Daoy (cell line): Measurements from ENCODE around the gene TIMM22. TPM values are rescaled to one million over a fixed set of nuclear protein-coding genes. Genes with fewer than 3 reads are reported as not detected.
A peak's percentile ranks its signal among the peaks of the same experiment; 100 is the strongest.

Source experiments
- DNase-seq: peaks from one replicate; pipeline ENCODE4 v3.0.0-alpha.2; 2015; ENCODE audit warnings: low read depth
- total RNA-seq: library from RNA; depleted of rRNA; stranded (reverse); fragments of >200 nt; shearing (Covaris generic); gene quantifications from 2 replicates; pipeline ENCODE4 v1.2.3, GENCODE V29; 2014

The TIMM22 gene
- total RNA-seq, 1 experiment from 2014 or later = 37.4 TPM

GRCh38 chr17:1001640-1002411, 4.9 kb downstream of the TIMM22 start:
- peak; percentile 53 for DNase-seq

GRCh38 chr17:1002412-1002753, 5.5 kb downstream of the TIMM22 start:
- DNase-seq = no peak

- DNase-seq = peak; percentile 53
Measured at GRCh38 chr17:1002771-1003555, 6.0 kb downstream of the TIMM22 start.

- DNase-seq = no peak
Measured at GRCh38 chr17:1003633-1003971, 6.7 kb downstream of the TIMM22 start.

DNA sequence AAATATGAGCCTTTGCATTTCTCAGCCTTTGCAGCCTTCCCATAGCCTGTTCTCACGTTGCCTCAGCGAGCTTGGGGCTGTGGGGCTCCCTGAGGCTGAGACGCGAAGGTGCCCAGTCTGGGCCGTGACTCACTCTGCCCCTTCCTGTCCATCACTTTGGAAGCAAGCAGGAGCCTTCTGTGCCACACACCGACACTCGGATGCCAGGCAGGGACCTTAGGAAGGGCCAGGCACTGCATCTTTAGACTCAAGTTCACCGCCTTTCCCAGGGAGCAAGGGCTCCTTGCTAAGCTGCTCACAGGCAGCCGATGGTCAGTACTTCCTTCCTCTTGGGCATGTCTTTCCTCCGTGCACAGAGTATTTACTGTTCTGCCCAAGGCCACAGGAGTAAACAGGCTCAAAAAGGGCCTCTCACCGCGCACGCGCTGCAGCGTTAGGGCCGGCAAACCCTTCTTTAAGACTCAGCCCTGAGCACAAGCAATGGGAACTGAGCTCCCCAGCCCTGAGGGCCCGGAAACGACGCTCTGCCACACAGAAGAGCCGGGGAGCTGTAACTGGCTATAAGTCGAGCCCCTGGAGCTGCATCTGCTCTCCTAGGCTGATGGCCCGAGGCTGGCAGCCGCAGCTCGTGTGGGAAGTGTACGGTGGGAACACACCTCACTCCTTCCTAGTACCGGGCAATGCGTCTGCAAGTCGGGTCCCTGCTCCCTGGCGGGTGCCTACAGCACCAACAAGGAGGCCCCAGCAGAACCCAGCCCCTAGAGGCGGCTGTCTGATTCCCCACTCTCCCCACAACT, 7.2 kb downstream of the TIMM22 start:
- DNase-seq = no peak

- no peak for DNase-seq
Measured at GRCh38 chr17:1004769-1005295, 7.9 kb downstream of the TIMM22 start.

DNA sequence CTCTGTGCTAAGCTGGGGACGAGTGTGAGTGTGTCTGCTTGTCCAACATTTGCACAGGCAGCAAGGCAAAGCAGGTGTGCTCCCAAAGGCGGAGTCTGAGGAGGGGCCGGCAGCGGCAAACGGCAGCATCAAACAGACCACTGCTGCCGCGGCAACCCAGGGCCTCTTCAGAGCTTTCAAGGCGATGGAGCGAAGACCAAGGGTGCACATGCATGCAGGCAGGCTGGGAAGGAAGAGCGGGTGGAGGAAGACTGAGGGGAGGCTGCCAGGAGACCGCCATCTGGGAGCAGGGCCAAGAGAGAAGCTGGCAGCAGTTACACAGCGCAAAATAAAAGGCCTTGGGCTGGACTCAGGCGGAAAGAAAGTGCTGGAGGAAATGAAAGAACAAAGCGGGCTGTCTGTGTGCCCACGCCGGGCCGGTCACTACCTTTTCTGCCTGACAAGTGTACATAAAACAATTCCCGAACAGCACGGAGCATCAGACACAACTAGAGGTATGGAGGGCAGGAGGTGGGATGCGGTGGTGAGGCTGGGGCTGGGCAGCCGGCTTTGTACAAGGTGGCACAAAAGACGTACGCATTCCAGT, 8.5 kb downstream of the TIMM22 start:
- DNase-seq = peak; percentile 83

DNA sequence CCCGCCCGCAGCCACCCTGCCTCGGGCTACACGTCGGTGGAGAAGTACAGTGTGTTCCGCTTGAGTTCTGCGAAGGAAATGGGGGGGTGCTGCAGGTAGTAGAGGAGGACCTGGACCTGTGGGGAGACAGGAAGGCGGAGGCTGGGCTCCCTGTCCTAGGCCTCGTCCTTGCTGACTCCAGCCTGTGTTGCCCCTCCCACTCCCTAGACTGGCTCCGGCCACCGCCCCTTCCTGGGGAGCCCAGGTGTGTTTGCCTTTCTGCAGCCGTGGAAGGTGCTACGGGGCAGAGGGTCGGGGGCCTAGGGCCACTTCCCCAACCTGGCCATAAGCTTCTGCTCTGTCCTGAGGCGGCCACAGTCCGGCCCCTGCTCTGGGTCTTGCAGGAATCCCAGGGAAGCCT, 9.1 kb downstream of the TIMM22 start:
- no peak for DNase-seq

DNA sequence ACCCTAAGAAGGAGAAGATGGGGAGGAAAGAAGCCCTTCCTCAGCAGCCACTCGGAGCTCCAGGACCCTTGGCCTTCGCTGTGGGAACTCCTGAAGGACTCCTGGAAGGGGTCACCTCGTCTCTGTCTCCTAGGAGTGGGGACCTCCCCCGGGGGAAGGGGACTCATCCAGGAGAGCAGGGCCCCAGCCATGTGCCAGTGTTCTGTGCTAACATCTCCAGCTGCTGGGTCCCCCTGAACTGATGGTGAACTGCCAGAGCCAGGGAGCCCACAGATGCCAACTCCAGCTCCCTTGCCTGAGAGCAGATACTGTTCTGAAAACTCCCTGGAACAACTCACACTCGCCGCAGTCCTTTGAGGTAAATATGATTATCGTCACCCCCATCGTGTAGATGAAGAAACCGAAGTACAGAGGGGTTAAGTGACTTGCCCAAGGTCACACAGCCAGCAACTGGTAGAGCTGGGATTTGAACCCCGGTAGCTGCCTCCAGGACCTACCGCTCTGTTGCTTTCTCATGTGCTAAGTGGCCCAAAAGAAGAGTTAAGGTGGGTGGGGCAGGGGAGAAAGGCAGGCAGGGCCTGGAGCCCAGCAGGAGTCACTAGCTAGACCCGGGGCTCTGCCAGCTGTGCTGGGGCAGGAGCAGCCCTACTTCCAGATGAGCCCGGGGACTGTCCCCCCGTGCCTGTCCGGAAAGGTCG, 10.5 kb downstream of the TIMM22 start:
- no peak for DNase-seq

DNA sequence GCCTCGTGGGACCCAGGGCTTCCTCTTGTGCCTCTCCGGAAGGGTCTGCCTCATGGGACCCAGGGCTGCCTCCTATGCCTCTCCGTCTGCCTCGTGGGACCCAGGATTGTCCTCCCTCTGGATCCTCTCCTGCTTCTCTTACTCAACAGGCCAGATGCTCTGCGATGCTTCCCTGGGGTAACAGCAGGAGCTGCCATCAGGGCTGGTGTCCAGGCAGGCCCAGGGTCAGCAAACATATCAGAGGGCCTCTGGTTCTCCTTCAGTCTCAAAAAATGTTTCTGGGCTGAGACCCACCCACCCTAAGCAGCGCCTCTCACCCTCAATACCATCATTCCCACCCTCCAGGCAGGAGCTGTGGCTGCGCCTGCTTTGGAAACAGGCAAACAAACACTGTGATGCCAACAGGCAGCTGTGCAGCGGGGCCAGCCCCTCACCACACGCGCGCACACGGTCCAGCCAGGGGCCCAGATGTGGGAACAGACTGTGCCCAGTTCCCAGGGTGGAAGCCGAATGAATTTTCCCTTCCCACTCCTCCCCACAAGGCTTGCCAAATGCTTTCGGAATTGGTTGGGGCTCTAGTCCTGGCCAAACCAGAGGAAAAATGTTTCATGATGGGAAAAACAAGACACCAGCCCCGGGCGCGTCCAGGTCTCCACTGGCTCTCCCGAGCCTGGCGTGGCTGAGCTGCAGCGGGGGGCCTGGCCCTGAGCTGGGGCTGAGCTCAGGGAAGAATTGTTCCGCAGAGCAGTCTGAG, 11.3 kb downstream of the TIMM22 start:
- no peak for DNase-seq

DNA sequence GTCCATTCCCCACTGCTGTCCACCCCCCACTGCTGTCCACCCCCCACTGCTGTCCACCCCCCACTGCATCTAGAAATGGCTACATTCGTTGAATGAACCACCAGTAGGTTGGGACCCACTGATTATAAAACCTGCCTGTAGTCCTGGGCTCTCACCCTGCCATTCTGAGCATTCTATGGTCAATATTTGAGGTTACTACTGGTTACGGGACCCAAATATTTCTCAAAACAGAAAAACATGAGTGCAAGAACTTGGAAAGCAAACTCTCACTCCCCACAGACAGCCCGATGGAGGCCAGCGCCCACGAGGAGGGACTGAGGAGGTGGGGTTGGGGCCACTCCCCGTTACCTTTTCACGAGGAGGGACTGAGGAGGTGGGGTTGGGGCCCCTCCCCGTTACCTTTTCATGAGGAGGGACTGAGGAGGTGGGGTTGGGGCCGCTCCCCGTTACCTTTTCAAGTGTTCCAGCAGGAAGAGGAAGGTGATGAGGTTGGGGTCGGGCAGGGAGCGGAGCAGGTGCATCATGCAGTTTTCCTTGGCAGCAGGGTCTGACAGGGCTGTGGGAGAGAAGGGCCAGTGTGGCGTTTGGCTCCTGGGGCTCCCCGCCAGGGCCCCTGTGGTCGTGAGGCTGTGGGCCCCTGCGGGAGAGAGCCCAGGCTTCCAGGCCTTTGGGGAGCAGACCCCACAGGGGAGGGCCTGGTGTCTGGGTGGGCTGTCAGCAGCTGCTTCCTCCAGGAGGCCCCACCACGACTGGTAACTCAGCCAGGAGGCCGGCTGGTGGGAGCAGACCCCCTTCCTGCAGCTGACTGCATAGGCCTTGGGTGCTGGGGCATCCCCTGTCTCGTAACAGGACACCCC, 12.5 kb downstream of the TIMM22 start:
- no peak for DNase-seq

DNA sequence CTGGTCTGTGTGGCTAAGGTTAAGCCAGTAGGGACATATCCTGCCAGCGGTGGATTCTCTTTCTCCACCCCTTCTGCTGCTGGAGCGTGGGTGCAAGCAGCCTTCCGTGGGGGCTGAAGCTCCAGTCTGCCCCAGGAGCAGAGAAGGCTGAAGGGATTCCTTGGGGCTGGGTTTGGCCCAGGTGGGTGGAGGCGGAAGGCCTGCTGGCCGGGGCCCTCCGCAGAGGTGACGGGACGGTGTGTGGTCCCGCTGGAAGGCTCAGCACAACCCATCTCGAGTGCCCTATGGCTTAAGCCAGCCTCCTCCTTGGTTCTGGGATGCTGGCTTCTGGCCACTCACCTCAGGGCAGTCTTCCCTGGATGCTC, 13.1 kb downstream of the TIMM22 start:
- no peak for DNase-seq

DNA sequence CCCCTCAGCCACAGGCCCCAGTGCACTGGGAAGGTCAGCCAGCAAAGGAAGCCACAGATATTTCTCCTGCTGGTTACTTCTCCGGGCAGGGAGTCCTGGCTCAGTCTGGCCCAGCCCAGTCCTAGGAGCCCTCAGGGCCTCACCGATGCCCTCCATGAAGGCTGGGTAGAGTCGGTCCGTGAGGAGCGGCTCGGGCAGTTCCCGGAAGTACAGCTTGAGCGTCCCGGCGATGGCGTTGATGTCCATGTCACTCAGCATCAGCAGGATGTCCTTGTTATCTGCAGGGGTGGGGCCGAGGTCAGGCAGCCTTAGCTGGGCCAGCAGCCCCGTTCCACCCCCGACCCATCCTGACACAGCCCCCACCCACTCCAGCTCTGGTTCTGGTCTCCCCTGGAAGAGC, 13.7 kb downstream of the TIMM22 start:
- no peak for DNase-seq

DNA sequence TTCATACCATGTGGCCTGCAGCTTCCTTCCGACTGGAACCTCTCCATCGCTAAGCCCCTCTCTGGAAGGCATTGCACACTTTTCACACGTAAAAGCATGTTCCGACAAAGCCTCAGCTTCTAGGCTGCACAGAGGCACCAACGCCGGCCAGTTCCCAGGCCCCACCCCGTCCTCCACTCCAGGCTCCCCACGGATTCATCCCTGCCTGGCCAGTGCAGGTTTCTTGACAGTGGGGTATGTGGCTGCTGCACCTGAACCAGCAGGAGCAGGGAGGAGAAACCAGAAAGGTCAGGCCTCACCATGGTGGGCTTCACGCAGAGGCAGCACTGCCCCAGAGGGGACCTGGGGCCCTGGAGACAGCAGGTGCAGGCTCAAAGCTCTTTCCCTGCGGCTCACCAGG, 14.2 kb downstream of the TIMM22 start:
- no peak for DNase-seq

GRCh38 chr17:1011760-1012735, 15.1 kb downstream of the TIMM22 start:
- no peak for DNase-seq

DNA sequence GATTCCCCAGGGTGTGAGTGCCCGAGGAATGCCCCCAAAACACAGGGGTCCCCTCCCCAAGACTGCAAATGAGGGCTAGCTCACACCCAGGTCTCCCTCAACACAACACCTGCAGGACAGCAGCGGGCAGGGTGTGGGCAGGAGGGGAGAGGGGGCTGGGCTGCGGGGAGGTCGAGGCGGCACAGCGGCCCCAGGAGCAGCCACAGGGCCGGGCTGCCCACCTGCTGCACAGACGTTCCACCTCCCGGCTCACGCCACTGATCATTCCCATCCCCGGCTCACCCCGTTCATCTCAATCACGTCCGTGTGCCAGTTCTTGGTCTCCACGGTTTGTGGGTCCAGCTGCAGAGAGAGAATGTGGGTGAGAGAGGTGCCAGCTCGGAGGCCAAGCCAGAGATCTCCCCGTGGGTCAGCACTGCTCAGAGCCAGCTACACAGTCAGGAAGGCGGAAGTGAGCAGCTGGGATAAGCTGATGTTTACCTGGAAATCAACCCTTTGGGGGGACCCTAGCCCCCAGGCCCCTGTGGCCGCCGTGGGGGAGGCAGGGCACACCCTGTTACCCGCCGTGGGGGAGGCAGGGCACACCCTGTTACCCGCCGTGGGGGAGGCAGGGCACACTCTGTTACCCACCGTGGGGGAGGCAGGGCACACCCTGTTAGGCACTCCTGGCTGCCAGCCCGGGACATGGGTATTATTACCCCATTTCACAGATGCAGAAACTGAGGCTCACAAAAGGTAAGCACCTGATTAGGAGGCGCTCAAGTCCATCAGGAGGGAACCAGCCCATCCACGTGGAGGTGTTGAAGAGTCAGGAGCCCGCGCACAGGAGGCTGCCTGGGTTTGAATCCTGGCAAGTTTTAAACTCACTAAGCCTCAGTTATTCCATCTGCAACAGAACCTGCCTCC, 16.1 kb downstream of the TIMM22 start:
- no peak for DNase-seq

DNA sequence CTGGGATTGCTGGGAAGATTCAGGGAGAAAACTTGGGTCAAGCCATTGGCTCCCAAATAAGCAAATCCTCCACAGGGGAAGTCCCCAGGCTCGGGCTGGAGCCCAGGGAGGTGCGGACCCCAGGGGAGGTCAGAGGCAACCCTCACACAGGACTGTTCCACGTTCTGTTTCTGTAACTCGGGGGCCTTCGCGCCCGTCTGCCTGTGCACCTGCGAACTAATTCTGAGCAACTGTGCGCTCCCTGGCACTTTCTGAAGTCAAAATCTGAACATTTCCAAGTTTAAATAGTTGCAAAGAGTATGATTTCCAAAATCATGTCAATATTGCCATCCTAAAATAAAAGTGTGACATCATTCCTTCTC, 16.8 kb downstream of the TIMM22 start:
- no peak for DNase-seq

GRCh38 chr17:1018547-1018946, 21.6 kb downstream of the TIMM22 start:
- DNase-seq = no peak
